DMS153 treated with DMSO at 0.1 percent for 48 hours (cell line): ENCODE data around the gene ZFYVE21.
"Not testable (repeated sequence)": the region's sequence is repeated elsewhere in the genome, so short reads cannot be mapped to it uniquely, and the experiment has no call there.

Experiments used
- DNase-seq: peaks from one replicate; lab custom pipeline; 2025; ENCODE audit not compliant: unreplicated experiment; lab: John Stamatoyannopoulos, UW

Gene ZFYVE21

GRCh38 chr14:103691655-103692054 is 24.0 kb upstream of the ZFYVE21 start:
- DNase-seq, result not testable (repeated sequence)

- no peak for DNase-seq
Measured at GRCh38 chr14:103692159-103692558, 23.5 kb upstream of the ZFYVE21 start.

- no peak for DNase-seq
Measured at GRCh38 chr14:103692871-103693270, 22.7 kb upstream of the ZFYVE21 start.

GRCh38 chr14:103693515-103693914 is 22.1 kb upstream of the ZFYVE21 start:
- DNase-seq, result no peak

GRCh38 chr14:103694572-103695026 is 21.0 kb upstream of the ZFYVE21 start:
- no peak for DNase-seq

GRCh38 chr14:103695296-103696069 is 20.1 kb upstream of the ZFYVE21 start:
- DNase-seq, result no peak

- DNase-seq, result no peak
Measured at GRCh38 chr14:103696070-103696402, 19.6 kb upstream of the ZFYVE21 start.

GRCh38 chr14:103696466-103697071 is 19.0 kb upstream of the ZFYVE21 start:
- no peak for DNase-seq

- no peak for DNase-seq
Measured at GRCh38 chr14:103697206-103697602, 18.4 kb upstream of the ZFYVE21 start.

- DNase-seq, result no peak
Measured at GRCh38 chr14:103697603-103698379, 17.8 kb upstream of the ZFYVE21 start.

- DNase-seq, result no peak
Measured at GRCh38 chr14:103698380-103699260, 17.0 kb upstream of the ZFYVE21 start.

- no peak for DNase-seq
Measured at GRCh38 chr14:103699261-103699661, 16.3 kb upstream of the ZFYVE21 start.

- DNase-seq, result no peak
Measured at GRCh38 chr14:103699901-103700752, 15.5 kb upstream of the ZFYVE21 start.

GRCh38 chr14:103700753-103701490 is 14.7 kb upstream of the ZFYVE21 start:
- DNase-seq, result no peak

- no peak for DNase-seq
Measured at GRCh38 chr14:103702095-103702494, 13.5 kb upstream of the ZFYVE21 start.

GRCh38 chr14:103702497-103703432 is 12.8 kb upstream of the ZFYVE21 start:
- DNase-seq, result no peak

GRCh38 chr14:103703433-103704385 is 11.9 kb upstream of the ZFYVE21 start:
- DNase-seq, result no peak
